PC-9 (cell line): ENCODE results near the gene SCART1. TPM values are rescaled to one million over a fixed set of nuclear protein-coding genes. Genes with fewer than 3 reads are reported as not detected.

Experiments used
- Bru-seq: library from RNA; stranded (reverse); fragments of 400-500 nt; gene quantifications from one replicate; lab custom pipeline; 2021; lab: Mats Ljungman, UMichigan
- BruChase-seq, 2 experiments: library from RNA; stranded (reverse); fragments of 400-500 nt; gene quantifications; one replicate each; lab custom pipeline; 2021; lab: Mats Ljungman, UMichigan
- BruUV-seq: library from RNA; stranded (reverse); fragments of 400-500 nt; replicated peaks from 2 replicates; lab custom pipeline; 2021; lab: Mats Ljungman, UMichigan
- CTCF ChIA-PET: fragments of 300-600 bp; sonication (Branson Sonifier 250); formaldehyde crosslinking; loops from one replicate; lab custom pipeline; 2022; ENCODE audit warnings: antibody characterized with exemption; lab: Charles Lee
- POLR2A ChIA-PET: fragments of 300-600 bp; sonication (Branson Sonifier 250); formaldehyde crosslinking; loops from one replicate; lab custom pipeline; 2022; ENCODE audit warnings: antibody characterized with exemption; ENCODE audit not compliant: unreplicated experiment; lab: Charles Lee
- DNase-seq, 2 experiments: peaks; one replicate each; pipeline versions ENCODE4 v3.0.0 to v3.0.0-alpha.2; 2015 to 2022; ENCODE audit warnings: mixed read lengths in 1 of 2
- H2AFZ ChIP-seq: fragments of 200-600 bp; sonication (generic); 2 replicates; pipeline ENCODE4 v1.8.1; 2017; ENCODE audit warnings: antibody characterized with exemption
- H3F3A ChIP-seq: fragments of 200-600 bp; sonication (generic); 2 replicates; pipeline ENCODE4 v1.8.1; 2017; ENCODE audit warnings: antibody characterized with exemption, mild to moderate bottlenecking, low read depth; ENCODE audit not compliant: insufficient read depth
- H3K27ac ChIP-seq: fragments of 200-600 bp; sonication (generic); 2 replicates; pipeline ENCODE4 v1.6.1; 2016; ENCODE audit warnings: mixed run types
- H3K27me3 ChIP-seq: fragments of 200-600 bp; sonication (generic); 2 replicates; pipeline ENCODE4 v1.6.1; 2016; ENCODE audit warnings: low read depth, mixed run types; ENCODE audit not compliant: insufficient read depth
- H3K36me3 ChIP-seq: fragments of 200-600 bp; sonication (generic); 2 replicates; pipeline ENCODE4 v1.6.1; 2016; ENCODE audit warnings: low read depth, mixed run types
- H3K4me1 ChIP-seq: fragments of 200-600 bp; sonication (generic); replicated peaks from 2 replicates; pipeline ENCODE4 v1.6.1; 2016; ENCODE audit warnings: mixed run types; ENCODE audit not compliant: insufficient read depth
- H3K4me2 ChIP-seq: fragments of 200-600 bp; sonication (generic); 2 replicates; pipeline ENCODE4 v1.6.1; 2017; ENCODE audit warnings: mixed run types
- H3K4me3 ChIP-seq: fragments of 200-600 bp; sonication (generic); 2 replicates; pipeline ENCODE4 v1.6.1; 2016; ENCODE audit warnings: mixed run types
- H3K79me2 ChIP-seq: fragments of 200-600 bp; sonication (generic); 2 replicates; pipeline ENCODE4 v1.6.1; 2017; ENCODE audit warnings: low read depth, mixed run types
- H3K9me2 ChIP-seq: fragments of 200-600 bp; sonication (generic); 2 replicates; pipeline ENCODE4 v1.8.1; 2017; ENCODE audit warnings: mild to moderate bottlenecking; ENCODE audit not compliant: insufficient read depth
- H3K9me3 ChIP-seq: fragments of 200-600 bp; sonication (generic); 2 replicates; pipeline ENCODE4 v1.8.1; 2016; ENCODE audit warnings: low read depth; ENCODE audit not compliant: insufficient read depth
- H4K20me1 ChIP-seq: fragments of 200-600 bp; sonication (generic); 2 replicates; pipeline ENCODE4 v1.8.1; 2017; ENCODE audit not compliant: insufficient read depth
- CTCF ChIP-seq: fragments of 200-600 bp; sonication (generic); conservative IDR thresholded peaks from 2 replicates; pipeline ENCODE4 v1.6.1; 2017; ENCODE audit warnings: mixed run types, antibody characterized with exemption, mild to moderate bottlenecking, moderate library complexity
- EZH2 ChIP-seq: fragments of 200-600 bp; sonication (generic); IDR thresholded peaks from 2 replicates; pipeline ENCODE4 v1.8.0; 2017; ENCODE audit warnings: antibody characterized with exemption, low read depth
- intact Hi-C: fragments of 100-400 bp; cut with micrococcal nuclease; formaldehyde crosslinking; loops from one replicate; pipeline ENCODE4 v1.10.0; 2022; ENCODE audit not compliant: unreplicated experiment
- long read RNA-seq: library from polyadenylated mRNA; stranded (forward); transcript quantifications from one replicate; pipeline ENCODE4 v2.0.0, GENCODE V29; 2022
- total RNA-seq: library from RNA; stranded (reverse); gene quantifications from 2 replicates; pipeline ENCODE4 v1.2.3, GENCODE V29; 2021

Gene SCART1
- 1.0 and 2.0 TPM in 2 replicates for total RNA-seq
- Bru-seq, nascent RNA: percentile 19 among the genes with signal in this experiment
- BruChase-seq, experiment 1, labeled RNA remaining after a 2-hour chase: percentile 44 among the genes with signal in this experiment
- BruChase-seq, experiment 2, labeled RNA remaining after a 6-hour chase: percentile 27 among the genes with signal in this experiment
- long read RNA-seq, partial matches to known transcripts: 0 of 13 reads
- long read RNA-seq, other reads (novel, unspliced or antisense): 13 of 13 reads

- no peaks in the 10 kb centered on the region for H3K4me1 ChIP-seq
- no peak within 1 kb of the TSS for H2AFZ ChIP-seq
- H3K27ac ChIP-seq: no peak within 1 kb of the TSS
- no peaks in the 10 kb centered on the region for H3K9me2 ChIP-seq
- no peak for DNase-seq
- H3K79me2 ChIP-seq: no peaks in the 10 kb centered on the region
- ChIA-PET POLR2A (no interaction called here), CTCF (no interaction called here)
- intact Hi-C loops: no loop called here
- no peaks in the 10 kb centered on the region for H3K36me3 ChIP-seq
- no peaks in the 10 kb centered on the region for H4K20me1 ChIP-seq
- H3K4me3 ChIP-seq: no peak within 1 kb of the TSS
- H3K27me3 ChIP-seq: peaks cover 17% of the 10 kb centered on the region
- no peaks in the 10 kb centered on the region for H3K9me3 ChIP-seq
- TF ChIP-seq EZH2 (no peak), CTCF (no peak)
- BruUV-seq: no TSS peak
- no peak within 1 kb of the TSS for H3K4me2 ChIP-seq
- H3F3A ChIP-seq: no peaks in the 10 kb centered on the region
Measured at GRCh38 chr10:133453516-133454203, at the start of gene SCART1. TSS of gene SCART1 (plus strand) at chr10:133453945. CDS start at chr10:133453998, 53 bp downstream.

- Histone ChIP-seq H3K27me3 (no peaks in the 10 kb centered on the region), H3K27ac (no peak overlapping the region), H3K79me2 (peaks cover 18% of the 10 kb centered on the region; the same call in 1 of the 2 replicates), H3K9me2 (no peaks in the 10 kb centered on the region), H3K9me3 (no peaks in the 10 kb centered on the region), H3F3A (no peaks in the 10 kb centered on the region), H4K20me1 (no peaks in the 10 kb centered on the region), H3K36me3 (peaks cover 7% of the 10 kb centered on the region; the same call in 1 of the 2 replicates), H3K4me1 (no peaks in the 10 kb centered on the region), H2AFZ (no peak overlapping the region), H3K4me3 (no peak overlapping the region), H3K4me2 (no peak overlapping the region)
- intact Hi-C loops: no loop called here
- ChIA-PET POLR2A (no interaction called here), CTCF (no interaction called here)
- BruUV-seq: no TSS peak
- no peak for DNase-seq
- TF ChIP-seq CTCF (no peak), EZH2 (no peak)
Measured at GRCh38 chr10:133405272-133405671, 48.5 kb upstream of the SCART1 start.

- CTCF ChIA-PET: no interaction called here
- peaks cover 10% of the 10 kb centered on the region; the same call in 1 of the 2 replicates for H3K36me3 ChIP-seq
Measured at GRCh38 chr10:133405844-133406527, 47.8 kb upstream of the SCART1 start.

More at GRCh38 chr10:133405844-133406527, 47.8 kb upstream of the SCART1 start:
- intact Hi-C loops: no loop called here
- Histone ChIP-seq H3K27ac (no peak overlapping the region), H3K9me3 (no peaks in the 10 kb centered on the region; the same call in 1 of the 2 replicates), H3K27me3 (no peaks in the 10 kb centered on the region), H2AFZ (no peak overlapping the region), H3F3A (no peaks in the 10 kb centered on the region), H3K9me2 (no peaks in the 10 kb centered on the region), H3K4me3 (no peak overlapping the region), H3K4me2 (no peak overlapping the region), H3K4me1 (no peaks in the 10 kb centered on the region), H4K20me1 (no peaks in the 10 kb centered on the region), H3K79me2 (peaks cover 18% of the 10 kb centered on the region; the same call in 1 of the 2 replicates)
- no TSS peak for BruUV-seq
- TF ChIP-seq CTCF: no peak
- TF ChIP-seq EZH2: no peak
- no peak for DNase-seq
- POLR2A ChIA-PET: no interaction called here
